Osteoblast (primary cell): ENCODE data around the gene LEMD3. TPM values are rescaled to one million over a fixed set of nuclear protein-coding genes. Genes with fewer than 3 reads are reported as not detected.

ENCODE experiments used
- DNase-seq: peaks from one replicate; pipeline ENCODE4 v3.0.0; 2011; ENCODE audit warnings: low spot score, mixed read lengths; ENCODE audit not compliant: insufficient read length; ENCODE audit errors: missing footprints
- H2AFZ ChIP-seq: 2 replicates; pipeline ENCODE4 v1.6.0; 2011; ENCODE audit warnings: mild to moderate bottlenecking, low read length
- H3K27ac ChIP-seq: 2 replicates; pipeline ENCODE4 v1.5.1; 2011; ENCODE audit warnings: mild to moderate bottlenecking, low read depth, low read length, moderate library complexity
- H3K27me3 ChIP-seq: 2 replicates; pipeline ENCODE4 v1.6.0; 2012; ENCODE audit warnings: mild to moderate bottlenecking, control low read depth, inconsistent platforms, low read length, moderate library complexity; ENCODE audit not compliant: insufficient read depth
- H3K36me3 ChIP-seq: 2 replicates; pipeline ENCODE4 v1.5.1; 2011; ENCODE audit warnings: mild to moderate bottlenecking, low read length, control low read depth, moderate library complexity; ENCODE audit not compliant: insufficient read depth
- H3K4me1 ChIP-seq: 2 replicates; pipeline ENCODE4 v1.5.1; 2011; ENCODE audit warnings: mild to moderate bottlenecking, low read length, control low read depth, moderate library complexity; ENCODE audit not compliant: insufficient read depth
- H3K4me2 ChIP-seq: 2 replicates; pipeline ENCODE4 v1.6.0; 2011; ENCODE audit warnings: mild to moderate bottlenecking, low read length; ENCODE audit not compliant: insufficient read depth
- H3K4me3 ChIP-seq: fragments of 200-600 bp; sonication (generic); 3 replicates; pipeline ENCODE4 v1.5.1; 2012; ENCODE audit warnings: mild to moderate bottlenecking, low read length, inconsistent platforms; ENCODE audit not compliant: insufficient read depth
- H3K79me2 ChIP-seq: 2 replicates; pipeline ENCODE4 v1.6.0; 2012; ENCODE audit warnings: mild to moderate bottlenecking, low read length, control low read depth, inconsistent platforms; ENCODE audit not compliant: insufficient read depth
- H3K9me3 ChIP-seq: 2 replicates; pipeline ENCODE4 v1.5.1; 2011; ENCODE audit warnings: low read depth, low read length, control low read depth
- H4K20me1 ChIP-seq: 2 replicates; pipeline ENCODE4 v1.6.0; 2012; ENCODE audit warnings: mild to moderate bottlenecking, low read length, control low read depth; ENCODE audit not compliant: insufficient read depth
- CTCF ChIP-seq: IDR thresholded peaks from 2 replicates; pipeline ENCODE4 v1.5.1; 2011; ENCODE audit warnings: mild to moderate bottlenecking, low read depth, low read length, moderate library complexity; ENCODE audit errors: extremely low read depth
- total RNA-seq: library from RNA; depleted of rRNA; stranded (reverse); fragments of >200 nt; gene quantifications from 2 replicates; pipeline ENCODE4 v1.2.3, GENCODE V29; 2012

LEMD3 gene
- total RNA-seq, 1 donor, result 27.5 TPM

GRCh38 chr12:65184176-65184857 lies 14.9 kb downstream of the LEMD3 start:
- Histone ChIP-seq H3K4me3 (no peak overlapping the region), H3K9me3 (no peaks in the 10 kb centered on the region), H4K20me1 (peaks cover 20% of the 10 kb centered on the region), H3K4me2 (no peak overlapping the region), H3K36me3 (no peaks in the 10 kb centered on the region), H3K27me3 (no peaks in the 10 kb centered on the region), H3K79me2 (peaks cover 69% of the 10 kb centered on the region), H3K27ac (no peak overlapping the region), H3K4me1 (no peaks in the 10 kb centered on the region), H2AFZ (no peak overlapping the region)
- TF ChIP-seq CTCF, result no peak
- peak; percentile 5 for DNase-seq

GRCh38 chr12:65184858-65185229 lies 15.5 kb downstream of the LEMD3 start:
- Histone ChIP-seq H3K4me1 (no peaks in the 10 kb centered on the region), H3K36me3 (no peaks in the 10 kb centered on the region), H3K9me3 (no peaks in the 10 kb centered on the region), H3K27me3 (no peaks in the 10 kb centered on the region), H4K20me1 (peaks cover 20% of the 10 kb centered on the region), H3K4me3 (no peak overlapping the region), H2AFZ (no peak overlapping the region), H3K4me2 (no peak overlapping the region), H3K27ac (no peak overlapping the region), H3K79me2 (peaks cover 74% of the 10 kb centered on the region)
- no peak for TF ChIP-seq CTCF
- no peak for DNase-seq

GRCh38 chr12:65187665-65188064 lies 18.3 kb downstream of the LEMD3 start:
- H3K9me3 ChIP-seq, result no peaks in the 10 kb centered on the region
- H3K4me1 ChIP-seq, result no peaks in the 10 kb centered on the region
- no peaks in the 10 kb centered on the region for H3K36me3 ChIP-seq
- H3K27ac ChIP-seq, result no peak overlapping the region
- H3K79me2 ChIP-seq, result peaks cover 72% of the 10 kb centered on the region
- no peak for TF ChIP-seq CTCF
- no peak overlapping the region for H3K4me3 ChIP-seq
- H3K27me3 ChIP-seq, result no peaks in the 10 kb centered on the region
- peaks cover 22% of the 10 kb centered on the region for H4K20me1 ChIP-seq
- no peak overlapping the region for H2AFZ ChIP-seq
- DNase-seq, result no peak
- no peak overlapping the region for H3K4me2 ChIP-seq

DNA sequence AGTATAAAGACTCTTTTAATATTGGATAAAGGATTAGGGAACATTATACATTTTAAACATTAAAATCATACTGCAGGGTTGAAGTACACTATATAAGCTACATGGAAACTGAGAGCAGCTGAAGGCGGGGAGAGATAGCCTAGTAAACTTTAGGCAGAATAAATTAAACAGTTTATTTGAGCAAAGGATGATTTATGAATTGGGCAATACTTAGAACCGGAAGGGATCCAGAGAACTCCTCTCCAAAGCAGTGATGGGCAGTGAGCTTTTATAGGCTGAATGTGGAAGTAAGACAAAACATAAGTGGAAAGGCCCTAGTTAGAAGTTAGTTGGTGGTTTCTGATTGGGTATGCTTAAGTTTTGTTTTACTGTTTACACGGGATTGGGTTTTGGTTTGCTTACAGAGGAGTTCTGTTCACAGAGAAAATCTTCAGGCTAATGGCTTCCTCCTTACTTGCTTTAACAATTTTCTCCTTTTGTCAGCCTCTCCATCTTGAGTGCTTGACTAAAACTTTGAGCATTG lies 18.9 kb downstream of the LEMD3 start:
- H3K79me2 ChIP-seq, result peaks cover 73% of the 10 kb centered on the region
- H3K27ac ChIP-seq, result no peak overlapping the region
- no peaks in the 10 kb centered on the region for H3K36me3 ChIP-seq
- H3K9me3 ChIP-seq, result no peaks in the 10 kb centered on the region
- H3K4me1 ChIP-seq, result no peaks in the 10 kb centered on the region
- no peak for TF ChIP-seq CTCF
- no peaks in the 10 kb centered on the region for H3K27me3 ChIP-seq
- H4K20me1 ChIP-seq, result peaks cover 27% of the 10 kb centered on the region
- no peak overlapping the region for H3K4me3 ChIP-seq
- no peak for DNase-seq
- no peak overlapping the region for H2AFZ ChIP-seq
- H3K4me2 ChIP-seq, result no peak overlapping the region
